IMR-90 (cell line): Measurements from ENCODE around the gene CYCS. TPM values are rescaled to one million over a fixed set of nuclear protein-coding genes. Genes with fewer than 3 reads are reported as not detected.
"Not testable (repeated sequence)": the region's sequence is repeated elsewhere in the genome, so short reads cannot be mapped to it uniquely, and the experiment has no call there.

Source experiments
- ATAC-seq: fragments of 200-7000 bp; cut with Tn5 transposase; 2 replicates; pipeline ENCODE4 v1.9.1; 2020; ENCODE audit warnings: low read depth, mild to moderate bottlenecking, moderate library complexity
- BruUV-seq: library from RNA; stranded (reverse); fragments of 400-500 nt; replicated peaks from 2 replicates; lab custom pipeline; 2021; lab: Mats Ljungman, UMichigan
- CTCF ChIA-PET: fragments of 300-600 bp; formaldehyde crosslinking; extraction: SDS; loops from one replicate; lab custom pipeline; 2021; ENCODE audit warnings: antibody characterized with exemption; lab: Yijun Ruan, JAX
- POLR2A ChIA-PET: fragments of 300-600 bp; sonication (Branson Sonifier 250); formaldehyde crosslinking; loops from one replicate; lab custom pipeline; 2022; ENCODE audit warnings: antibody characterized with exemption; ENCODE audit not compliant: unreplicated experiment; lab: Charles Lee
- DNase-seq: peaks from one replicate; pipeline ENCODE4 v3.0.0; 2013
- H2AFZ ChIP-seq: replicated peaks from 2 replicates; pipeline ENCODE3; 2013; ENCODE audit warnings: low read length, mild to moderate bottlenecking; ENCODE audit not compliant: poor library complexity
- H2AK5ac ChIP-seq: 2 replicates; pipeline ENCODE4 v1.6.1; 2013; ENCODE audit warnings: low read depth, low read length, inconsistent platforms
- H2AK9ac ChIP-seq: replicated peaks from 2 replicates; pipeline ENCODE3; 2013; ENCODE audit warnings: mild to moderate bottlenecking, low read depth, low read length, moderate library complexity; ENCODE audit not compliant: poor library complexity
- H2BK120ac ChIP-seq: 2 replicates; pipeline ENCODE4 v1.6.1; 2013; ENCODE audit warnings: low read depth, low read length, inconsistent platforms
- H2BK15ac ChIP-seq: 3 replicates; pipeline ENCODE4 v1.6.1; 2013; ENCODE audit warnings: low read depth, low read length, inconsistent platforms
- H2BK20ac ChIP-seq: 2 replicates; pipeline ENCODE4 v1.6.1; 2013; ENCODE audit warnings: low read depth, mild to moderate bottlenecking, inconsistent platforms, low read length, moderate library complexity
- H2BK5ac ChIP-seq: 2 replicates; pipeline ENCODE4 v1.6.1; 2013; ENCODE audit warnings: mild to moderate bottlenecking, low read depth, low read length, inconsistent platforms; ENCODE audit not compliant: poor library complexity, severe bottlenecking
- H3K14ac ChIP-seq: replicated peaks from 2 replicates; pipeline ENCODE4 v1.6.1; 2013; ENCODE audit warnings: low read depth, low read length, inconsistent platforms
- H3K18ac ChIP-seq: 2 replicates; pipeline ENCODE4 v1.6.1; 2013; ENCODE audit warnings: low read depth, low read length, control low read depth
- H3K23ac ChIP-seq: 2 replicates; pipeline ENCODE4 v1.6.1; 2013; ENCODE audit warnings: low read depth, low read length, inconsistent platforms
- H3K27ac ChIP-seq: 2 replicates; pipeline ENCODE4 v1.5.1; 2013; ENCODE audit warnings: mild to moderate bottlenecking, control low read depth, low read length; ENCODE audit not compliant: insufficient read depth
- H3K27me3 ChIP-seq: 2 replicates; pipeline ENCODE4 v1.6.1; 2013; ENCODE audit warnings: low read length; ENCODE audit not compliant: control insufficient read depth, insufficient read depth
- H3K36me3 ChIP-seq: 2 replicates; pipeline ENCODE4 v1.6.1; 2013; ENCODE audit warnings: low read length, mixed read lengths; ENCODE audit not compliant: control insufficient read depth, insufficient read depth
- H3K4ac ChIP-seq: 2 replicates; pipeline ENCODE4 v1.6.1; 2013; ENCODE audit warnings: low read depth, low read length, inconsistent platforms
- H3K4me1 ChIP-seq: 2 replicates; pipeline ENCODE4 v1.6.1; 2013; ENCODE audit warnings: low read length, mixed read lengths; ENCODE audit not compliant: control insufficient read depth, insufficient read depth
- H3K4me2 ChIP-seq: 2 replicates; pipeline ENCODE4 v1.6.1; 2013; ENCODE audit warnings: low read depth, mild to moderate bottlenecking, control low read depth, low read length, moderate library complexity
- H3K4me3 ChIP-seq: 2 replicates; pipeline ENCODE4 v1.5.1; 2013; ENCODE audit warnings: low read depth, mild to moderate bottlenecking, control low read depth, low read length, moderate library complexity; ENCODE audit not compliant: insufficient read depth
- H3K56ac ChIP-seq: 2 replicates; pipeline ENCODE4 v1.6.1; 2013; ENCODE audit warnings: low read length, inconsistent platforms; ENCODE audit not compliant: insufficient read depth; ENCODE audit errors: extremely low read depth
- H3K79me1 ChIP-seq, 2 experiments: 2 replicates each; pipeline ENCODE4 v1.6.1; 2013; ENCODE audit warnings: low read length in 2 of 2, inconsistent platforms in 1 of 2, low read depth in 1 of 2
- H3K9ac ChIP-seq: 2 replicates; pipeline ENCODE4 v1.6.1; 2013; ENCODE audit warnings: low read depth, low read length, control low read depth
- H3K9me1 ChIP-seq: 2 replicates; pipeline ENCODE4 v1.6.1; 2013; ENCODE audit warnings: low read length, inconsistent platforms; ENCODE audit not compliant: insufficient read depth
- H3K9me3 ChIP-seq: 2 replicates; pipeline ENCODE4 v1.6.1; 2013; ENCODE audit warnings: low read length; ENCODE audit not compliant: control insufficient read depth, insufficient read depth
- H4K20me1 ChIP-seq: 2 replicates; pipeline ENCODE4 v1.6.1; 2013; ENCODE audit warnings: low read length, inconsistent platforms; ENCODE audit not compliant: insufficient read depth
- H4K5ac ChIP-seq: 2 replicates; pipeline ENCODE4 v1.6.1; 2013; ENCODE audit warnings: mild to moderate bottlenecking, low read depth, low read length, control low read depth
- H4K8ac ChIP-seq, 2 experiments: 2 replicates each; pipeline ENCODE4 v1.6.1; 2013; ENCODE audit warnings: low read depth in 2 of 2, low read length in 2 of 2, control low read depth in 1 of 2, inconsistent platforms in 1 of 2
- H4K91ac ChIP-seq: 2 replicates; pipeline ENCODE4 v1.6.1; 2013; ENCODE audit warnings: low read depth, low read length, inconsistent platforms; ENCODE audit not compliant: insufficient read depth
- RAD21 ChIP-seq: IDR thresholded peaks from 2 replicates; pipeline ENCODE4 v1.6.1; 2012; ENCODE audit warnings: low read length, improper control_type of control experiment
- SMC3 ChIP-seq: fragments of 150-350 bp; IDR thresholded peaks from 2 replicates; pipeline ENCODE4 v1.6.1; 2016; ENCODE audit warnings: low read depth, mild to moderate bottlenecking, antibody characterized with exemption, low read length, moderate library complexity
- WGBS, 2 experiments: methylation state at CpG; one replicate each; pipeline versions ENCODE4 v1.1.5 to v1.1.7; 2013; ENCODE audit warnings: missing lambda C conversion rate in 2 of 2; ENCODE audit not compliant: insufficient read length in 1 of 2; ENCODE audit errors: extremely low coverage in 2 of 2; 5-methylcytosine and 5-hydroxymethylcytosine counted together
- dilution Hi-C: fragments of 300-500 bp; cut with HindIII; formaldehyde crosslinking; loops from one replicate; pipeline ENCODE4 v1.14.3; 2018; ENCODE audit warnings: low sequenced_read_pairs; ENCODE audit not compliant: unreplicated experiment
- in situ Hi-C: fragments of 300-500 bp; cut with MboI; formaldehyde crosslinking; loops from 3 replicates; pipeline ENCODE4 v1.14.3; 2019; ENCODE audit warnings: low sequenced_read_pairs, inconsistent platforms, mixed read lengths
- intact Hi-C: fragments of 100-400 bp; cut with micrococcal nuclease; formaldehyde crosslinking; loops from 2 replicates; pipeline ENCODE4 v1.10.0; 2022
- polyA plus RNA-seq, 3 experiments: library from polyadenylated mRNA; depleted of rRNA; stranded (reverse); fragments of >200 nt; gene quantifications; 2 replicates each; pipeline ENCODE4 v1.2.3, GENCODE V29; 2012; ENCODE audit warnings: low replicate concordance in 1 of 3
- total RNA-seq: library from RNA; depleted of rRNA; stranded (reverse); fragments of >200 nt; gene quantifications from 2 replicates; pipeline ENCODE4 v1.2.3, GENCODE V29; 2012
- TF ChIP-seq, protein P1 (sequence below): conservative IDR thresholded peaks from 2 replicates; pipeline ENCODE4 v1.5.1; 2012; ENCODE audit warnings: mild to moderate bottlenecking, low read depth, low read length, improper control_type of control experiment

The CYCS gene
- total and polyA plus RNA-seq, 2 of the 4 experiments (the other 2 are of a cell fraction): 22.9 to 59.0 TPM

DNA sequence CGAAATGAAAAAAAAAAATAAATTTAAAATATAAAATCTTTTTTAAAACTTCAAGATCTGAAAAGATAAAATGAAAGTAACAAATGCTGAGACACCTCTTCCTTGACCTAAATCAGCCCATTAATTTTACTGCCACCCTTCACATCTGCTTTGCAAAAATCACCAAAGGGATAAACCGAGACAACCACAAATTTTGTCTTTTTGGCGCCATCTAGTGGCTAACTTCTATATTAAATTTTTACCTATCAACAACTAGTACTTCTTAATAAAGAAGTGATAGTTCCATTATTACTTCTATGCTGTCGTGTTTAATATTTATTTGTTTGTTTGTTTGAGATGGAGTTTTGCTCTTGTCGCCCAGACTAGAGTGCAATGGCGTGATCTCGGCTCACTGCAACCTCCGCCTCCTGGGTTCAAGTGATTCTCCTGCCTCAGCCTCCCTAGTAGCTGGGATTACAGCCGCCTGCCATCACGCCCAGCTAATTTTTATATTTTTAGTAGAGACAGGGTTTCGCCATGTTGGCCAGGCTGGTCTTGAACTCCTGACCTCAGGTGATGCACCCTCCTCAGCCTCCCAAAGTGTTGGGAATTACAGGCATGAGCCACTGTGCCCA, 35.0 kb upstream of the CYCS start:
- H3K56ac ChIP-seq, H3K4me1 ChIP-seq, H3K4ac ChIP-seq, H2BK20ac ChIP-seq, H3K9ac ChIP-seq, H2BK120ac ChIP-seq, H3K27me3 ChIP-seq, H4K20me1 ChIP-seq, H3K27ac ChIP-seq, H2BK5ac ChIP-seq, H3K9me3 ChIP-seq, H3K23ac ChIP-seq, H3K36me3 ChIP-seq, H3K14ac ChIP-seq, H3K4me2 ChIP-seq, H4K5ac ChIP-seq, intact Hi-C loops, H2BK15ac ChIP-seq, H3K4me3 ChIP-seq, BruUV-seq, H2AK9ac ChIP-seq, dilution Hi-C loops, POLR2A ChIA-PET, H2AK5ac ChIP-seq, H3K18ac ChIP-seq, H4K91ac ChIP-seq, H4K8ac ChIP-seq, H2AFZ ChIP-seq, H3K9me1 ChIP-seq, H3K79me1 ChIP-seq: not testable (repeated sequence)
- in situ Hi-C loops: loop anchor here (25.0 kb wide), 1 partner anchor 873 kb away; the partner anchor contains the start of gene NPY
- DNase-seq (peak; percentile 46), ATAC-seq (peak; percentile 42; the same call in 1 of the 2 replicates)
- no CpG with 5 or more reads among the region's 11 CpGs for WGBS, 2 experiments
- TF ChIP-seq RAD21: peak; percentile 39
- TF ChIP-seq, protein P1, sequence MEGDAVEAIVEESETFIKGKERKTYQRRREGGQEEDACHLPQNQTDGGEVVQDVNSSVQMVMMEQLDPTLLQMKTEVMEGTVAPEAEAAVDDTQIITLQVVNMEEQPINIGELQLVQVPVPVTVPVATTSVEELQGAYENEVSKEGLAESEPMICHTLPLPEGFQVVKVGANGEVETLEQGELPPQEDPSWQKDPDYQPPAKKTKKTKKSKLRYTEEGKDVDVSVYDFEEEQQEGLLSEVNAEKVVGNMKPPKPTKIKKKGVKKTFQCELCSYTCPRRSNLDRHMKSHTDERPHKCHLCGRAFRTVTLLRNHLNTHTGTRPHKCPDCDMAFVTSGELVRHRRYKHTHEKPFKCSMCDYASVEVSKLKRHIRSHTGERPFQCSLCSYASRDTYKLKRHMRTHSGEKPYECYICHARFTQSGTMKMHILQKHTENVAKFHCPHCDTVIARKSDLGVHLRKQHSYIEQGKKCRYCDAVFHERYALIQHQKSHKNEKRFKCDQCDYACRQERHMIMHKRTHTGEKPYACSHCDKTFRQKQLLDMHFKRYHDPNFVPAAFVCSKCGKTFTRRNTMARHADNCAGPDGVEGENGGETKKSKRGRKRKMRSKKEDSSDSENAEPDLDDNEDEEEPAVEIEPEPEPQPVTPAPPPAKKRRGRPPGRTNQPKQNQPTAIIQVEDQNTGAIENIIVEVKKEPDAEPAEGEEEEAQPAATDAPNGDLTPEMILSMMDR: peak; percentile 47
- peak; percentile 13; the same call in 1 of the 2 replicates for TF ChIP-seq SMC3
- CTCF ChIA-PET: interaction anchor here (1.1 kb wide), 1 partner anchor 19 kb away, joined by 5 read pairs; no protein-coding TSS in a partner anchor
